WI38 (cell line): ENCODE results near the gene TTC28.
"Not testable (repeated sequence)": the region's sequence is repeated elsewhere in the genome, so short reads cannot be mapped to it uniquely, and the experiment has no call there.

Experiments used
- H3K4me3 ChIP-seq: 2 replicates; pipeline ENCODE4 v1.5.1; 2011; ENCODE audit warnings: low read depth, mild to moderate bottlenecking, control low read depth, low read length
- CTCF ChIP-seq: IDR thresholded peaks from 2 replicates; pipeline ENCODE4 v1.5.1; 2012; ENCODE audit warnings: low read depth, mild to moderate bottlenecking, control low read depth, low read length

The TTC28 gene

GRCh38 chr22:28097627-28098026 lies 582.0 kb downstream of the TTC28 start:
- TF ChIP-seq CTCF = no peak

GRCh38 chr22:28096161-28096560 lies 583.5 kb downstream of the TTC28 start:
- no peak for TF ChIP-seq CTCF
- no peak overlapping the region for H3K4me3 ChIP-seq

More at GRCh38 chr22:28097627-28098026, 582.0 kb downstream of the TTC28 start:
- H3K4me3 ChIP-seq = no peak overlapping the region

- no peak overlapping the region for H3K4me3 ChIP-seq
- no peak for TF ChIP-seq CTCF
Observed at GRCh38 chr22:28095316-28096095, 584.1 kb downstream of the TTC28 start.

- no peak overlapping the region for H3K4me3 ChIP-seq
- TF ChIP-seq CTCF = no peak
Observed at GRCh38 chr22:28094771-28095170, 584.9 kb downstream of the TTC28 start.

- TF ChIP-seq CTCF = no peak
- H3K4me3 ChIP-seq = no peak overlapping the region
Observed at GRCh38 chr22:28093711-28094110, 585.9 kb downstream of the TTC28 start.

- no peak for TF ChIP-seq CTCF
- H3K4me3 ChIP-seq = no peak overlapping the region
Observed at GRCh38 chr22:28091486-28091885, 588.2 kb downstream of the TTC28 start.

GRCh38 chr22:28089541-28089940 lies 590.1 kb downstream of the TTC28 start:
- H3K4me3 ChIP-seq = not testable (repeated sequence)

GRCh38 chr22:28077166-28077565 lies 602.5 kb downstream of the TTC28 start:
- TF ChIP-seq CTCF = no peak
- no peak overlapping the region for H3K4me3 ChIP-seq
